Activated CD4-positive, alpha-beta T cell treated with anti-CD3 and anti-CD28 coated beads, Interleukin-2, Interleukin-6, amounts not matched to agents 100 ng/mL and 50 ng/mL, durations not matched to agents 16 hours and 8 hours (primary cell): Measurements from ENCODE around the gene FAM228B.
"Not testable (repeated sequence)": the region's sequence is repeated elsewhere in the genome, so short reads cannot be mapped to it uniquely, and the experiment has no call there.

Experiments
- DNase-seq: peaks from one replicate; pipeline ENCODE4 v3.0.0-alpha.2; 2020

The FAM228B gene

GRCh38 chr2:24123195-24123921, at the start of gene FAM228B, which contains the start of gene PFN4:
FAM228B (plus strand) TSS chr2:24123469; CDS start chr2:24124362, 893 bp downstream.
PFN4 (minus strand) TSS chr2:24123334; CDS start chr2:24122535, 799 bp downstream.
- peak; percentile 87 for DNase-seq

DNA sequence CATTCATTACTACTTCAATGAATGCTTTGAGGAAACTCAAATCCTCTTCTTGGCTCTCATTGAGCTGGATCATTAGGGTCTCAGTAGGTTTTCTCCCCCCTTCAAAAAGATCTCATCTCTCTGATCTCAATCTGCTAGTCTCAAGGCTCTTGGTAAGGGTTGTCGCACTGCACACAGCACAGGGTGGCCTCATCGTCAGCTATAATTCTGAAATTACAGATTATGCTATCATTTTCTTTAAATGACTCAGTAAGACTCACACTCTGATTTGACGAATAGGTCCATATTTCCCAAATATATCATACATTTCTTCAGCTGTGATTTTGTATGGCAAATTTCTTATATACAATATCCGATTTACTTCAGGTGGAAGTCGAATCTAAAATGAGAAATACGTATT, 49.5 kb upstream of the FAM228B start:
- peak; percentile 36 for DNase-seq

- DNase-seq: no peak
Observed at GRCh38 chr2:24075259-24075658, 48.0 kb upstream of the FAM228B start.

GRCh38 chr2:24075915-24076848, 47.1 kb upstream of the FAM228B start, which contains the start of gene SF3B6:
SF3B6 (minus strand) TSS chr2:24076326; CDS start chr2:24076229, 97 bp downstream.
- peak; percentile 99 for DNase-seq

- no peak for DNase-seq
Observed at GRCh38 chr2:24076849-24077534, 46.3 kb upstream of the FAM228B start.

GRCh38 chr2:24077535-24077877, 45.8 kb upstream of the FAM228B start:
- DNase-seq: no peak

DNA sequence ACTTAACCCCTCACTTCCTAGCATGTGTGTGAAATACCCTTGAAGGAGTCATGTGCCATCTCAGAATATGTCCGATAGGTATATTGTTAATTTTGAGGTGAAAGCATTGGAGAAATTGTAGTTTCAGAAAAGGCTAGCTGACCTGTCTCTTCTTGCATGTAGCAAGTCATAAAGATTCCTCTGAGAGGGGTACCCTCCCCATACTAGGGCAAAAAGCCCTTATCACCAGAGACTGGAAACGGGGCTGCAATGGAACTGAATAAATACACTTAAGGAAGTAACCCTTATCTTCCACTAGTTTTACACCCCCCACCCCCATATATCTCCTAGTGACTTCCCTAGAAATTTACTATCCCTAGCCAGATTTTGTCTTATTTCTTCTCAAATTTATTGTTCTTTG, 45.4 kb upstream of the FAM228B start:
- no peak for DNase-seq

DNA sequence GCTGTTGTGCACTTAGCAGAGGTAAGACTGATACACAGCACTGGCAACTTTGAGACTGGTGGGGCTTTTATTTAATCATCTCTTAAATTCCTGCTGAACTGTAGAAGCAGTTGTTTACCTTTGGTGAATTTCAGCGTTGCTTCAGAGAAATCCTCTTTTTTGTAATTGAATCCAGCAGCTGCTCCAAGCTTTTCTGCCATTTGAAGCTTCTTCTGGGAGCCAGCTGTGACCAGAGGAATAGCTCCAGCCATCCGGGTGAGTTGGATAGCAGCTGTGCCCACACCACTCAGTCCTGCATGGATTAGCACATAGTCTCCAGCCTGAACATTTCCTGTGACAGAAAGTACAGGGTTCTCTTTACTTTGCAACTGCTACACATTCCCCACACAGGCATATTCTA, 42.6 kb upstream of the FAM228B start:
- no peak for DNase-seq

GRCh38 chr2:24082787-24083566, 40.3 kb upstream of the FAM228B start:
- no peak for DNase-seq

GRCh38 chr2:24083567-24084385, 39.5 kb upstream of the FAM228B start:
- DNase-seq: peak; percentile 63

DNA sequence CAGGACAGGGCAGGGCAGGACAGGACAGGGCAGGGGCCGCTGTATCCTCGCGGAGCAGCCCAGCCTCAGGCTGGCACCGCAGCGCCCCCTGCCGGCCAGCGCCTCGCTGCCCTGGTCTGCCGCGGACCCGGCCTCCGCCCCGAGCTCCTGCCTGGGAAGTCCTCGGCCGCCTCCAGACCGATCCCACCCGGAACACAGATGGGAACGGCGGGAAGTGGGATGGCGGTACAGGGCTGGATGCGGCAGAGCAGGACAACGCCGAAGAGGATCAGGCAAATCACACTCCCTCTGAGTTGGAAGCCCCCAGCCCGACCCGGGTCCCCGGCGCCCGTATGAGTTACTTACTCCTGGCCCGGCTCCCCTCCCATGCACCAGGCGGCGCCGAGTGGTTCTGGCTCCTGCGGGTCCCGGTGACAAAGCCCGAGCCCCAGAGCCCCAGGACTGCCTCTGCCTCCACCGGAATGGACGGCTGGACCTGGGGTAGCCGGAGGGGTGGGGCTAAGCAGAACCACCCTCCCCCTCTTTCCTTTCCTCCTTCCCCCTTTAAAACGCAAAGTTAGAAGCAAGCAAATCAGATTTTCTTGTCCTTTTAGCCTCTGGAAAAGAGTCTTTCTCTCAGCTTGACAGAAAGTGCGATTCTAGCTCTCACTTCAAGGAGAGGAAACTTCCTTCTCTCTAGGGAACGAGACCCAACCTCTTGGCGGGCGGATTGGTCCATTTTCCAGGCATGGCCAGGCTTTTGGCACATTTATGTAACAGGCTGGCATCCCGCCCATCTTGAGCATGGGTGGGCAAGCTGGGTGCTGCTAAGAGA, 38.7 kb upstream of the FAM228B start, which contains the start of gene TP53I3:
Gene TP53I3, minus strand, starts transcription at position 449 of the 814 bp plus-strand sequence. CDS start 508 bp downstream, outside the sequence.
- peak; percentile 89 for DNase-seq

DNA sequence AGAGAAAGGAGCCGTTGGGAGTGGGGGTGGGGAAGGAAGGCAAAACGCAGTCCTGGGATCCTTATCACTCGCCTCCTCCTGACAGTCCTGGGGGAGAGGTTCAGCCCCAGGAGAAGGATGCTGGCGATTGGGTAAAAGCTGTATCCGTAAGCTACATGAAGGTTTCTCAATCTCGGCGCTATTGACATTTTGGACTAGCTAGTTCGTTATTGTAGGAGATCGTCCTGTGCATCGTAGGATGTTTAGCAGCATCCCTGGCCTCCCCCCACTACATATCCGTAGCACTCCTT, 38.1 kb upstream of the FAM228B start:
- no peak for DNase-seq

GRCh38 chr2:24086241-24086640, 37.0 kb upstream of the FAM228B start:
- DNase-seq: no peak

- no peak for DNase-seq
Observed at GRCh38 chr2:24087032-24087431, 36.2 kb upstream of the FAM228B start.

GRCh38 chr2:24088821-24089359, 34.4 kb upstream of the FAM228B start:
- no peak for DNase-seq

- not testable (repeated sequence) for DNase-seq
Observed at GRCh38 chr2:24093270-24093669, 30.0 kb upstream of the FAM228B start.

DNA sequence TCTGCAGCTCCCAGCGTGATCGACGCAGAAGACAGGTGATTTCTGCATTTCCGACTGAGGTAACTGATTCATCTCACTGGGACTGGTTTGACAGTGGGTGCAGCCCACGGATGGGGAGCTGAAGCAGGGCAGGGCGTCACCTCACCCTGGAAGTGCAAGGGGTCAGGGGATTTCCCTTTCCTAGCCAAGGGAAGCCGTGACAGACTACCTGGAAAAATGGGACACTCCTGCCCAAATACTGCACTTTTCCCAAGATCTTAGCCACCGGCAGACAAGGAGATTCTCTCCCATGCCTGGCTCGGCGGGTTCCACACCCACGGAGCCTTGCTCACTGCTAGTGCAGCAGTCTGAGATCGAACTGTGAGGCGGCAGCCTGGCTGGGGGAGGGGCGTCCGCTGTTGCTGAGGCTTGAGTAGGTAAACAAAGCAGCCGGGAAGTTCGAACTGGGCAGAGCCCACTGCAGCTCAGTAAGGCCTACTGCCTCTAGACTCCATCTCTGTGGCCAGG, 28.0 kb upstream of the FAM228B start:
- not testable (repeated sequence) for DNase-seq

DNA sequence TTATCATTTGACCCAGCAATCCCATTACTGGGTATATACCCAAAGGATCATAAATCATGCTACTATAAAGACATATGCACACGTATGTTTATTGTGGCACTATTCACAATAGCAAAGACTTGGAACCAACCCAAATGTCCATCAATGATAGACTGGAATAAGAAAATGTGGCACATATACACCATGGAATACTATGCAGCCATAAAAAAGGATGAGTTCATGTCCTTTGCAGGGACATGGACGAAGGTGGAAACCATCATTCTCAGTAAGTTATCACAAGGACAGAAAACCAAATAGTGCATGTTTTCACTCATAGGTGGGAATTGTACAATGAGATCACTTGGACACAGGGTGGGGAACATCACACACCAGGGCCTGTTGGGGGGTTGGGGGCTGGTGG, 22.5 kb upstream of the FAM228B start:
- DNase-seq: not testable (repeated sequence)

- no peak for DNase-seq
Observed at GRCh38 chr2:24101992-24102391, 21.3 kb upstream of the FAM228B start.

GRCh38 chr2:24102677-24103076, 20.6 kb upstream of the FAM228B start:
- DNase-seq: no peak
